Caco-2 (cell line): ENCODE data around the gene MSMP. TPM values are rescaled to one million over a fixed set of nuclear protein-coding genes. Genes with fewer than 3 reads are reported as not detected.

Source experiments
- BruUV-seq: library from RNA; stranded (reverse); fragments of 400-500 nt; replicated peaks from 2 replicates; lab custom pipeline; 2021; lab: Mats Ljungman, UMichigan
- CTCF ChIA-PET: fragments of 300-600 bp; sonication (Branson Sonifier 250); formaldehyde crosslinking; loops from one replicate; lab custom pipeline; 2022; ENCODE audit warnings: antibody characterized with exemption; lab: Charles Lee
- POLR2A ChIA-PET: fragments of 300-600 bp; sonication (Branson Sonifier 250); formaldehyde crosslinking; loops from one replicate; lab custom pipeline; 2022; ENCODE audit warnings: antibody characterized with exemption; lab: Charles Lee
- DNase-seq, 2 experiments: peaks; one replicate each; pipeline versions ENCODE4 v3.0.0 to v3.0.0-alpha.2; 2020 to 2022
- H3K27me3 ChIP-seq: replicated peaks from 2 replicates; pipeline ENCODE4 v1.6.0; 2011; ENCODE audit warnings: low read length; ENCODE audit not compliant: control insufficient read depth, insufficient read depth
- H3K36me3 ChIP-seq: 2 replicates; pipeline ENCODE4 v1.5.1; 2011; ENCODE audit warnings: low read length; ENCODE audit not compliant: control insufficient read depth, insufficient read depth
- H3K4me1 ChIP-seq: fragments of 250-450 bp; sonication (Bioruptor Pico); 2 replicates; pipeline ENCODE4 v1.5.1; 2020; ENCODE audit warnings: mild to moderate bottlenecking
- H3K4me3 ChIP-seq: 2 replicates; pipeline ENCODE4 v1.5.1; 2011; ENCODE audit warnings: low read depth, mild to moderate bottlenecking, control low read depth, low read length
- H3K9me3 ChIP-seq: fragments of 250-450 bp; sonication (Bioruptor Pico); 2 replicates; pipeline ENCODE4 v1.5.1; 2020; ENCODE audit warnings: mild to moderate bottlenecking, moderate library complexity
- H3K27ac Mint-ChIP-seq: one replicate; pipeline ENCODE4 v1.8.0; 2022; ENCODE audit warnings: mixed read lengths; ENCODE audit not compliant: unreplicated experiment
- H3K27me3 Mint-ChIP-seq: one replicate; pipeline ENCODE4 v1.8.0; 2022; ENCODE audit warnings: mixed read lengths; ENCODE audit not compliant: insufficient read depth, unreplicated experiment
- H3K36me3 Mint-ChIP-seq: one replicate; pipeline ENCODE4 v1.8.0; 2022; ENCODE audit warnings: mild to moderate bottlenecking, mixed read lengths; ENCODE audit not compliant: insufficient read depth, unreplicated experiment
- H3K4me1 Mint-ChIP-seq: one replicate; pipeline ENCODE4 v1.8.0; 2022; ENCODE audit warnings: low read depth, mixed read lengths; ENCODE audit not compliant: unreplicated experiment
- H3K4me3 Mint-ChIP-seq: one replicate; pipeline ENCODE4 v1.8.0; 2022; ENCODE audit warnings: mild to moderate bottlenecking, moderate library complexity, mixed read lengths; ENCODE audit not compliant: unreplicated experiment
- H3K9me3 Mint-ChIP-seq: one replicate; pipeline ENCODE4 v1.8.0; 2022; ENCODE audit warnings: mixed read lengths; ENCODE audit not compliant: unreplicated experiment
- intact Hi-C: fragments of 100-400 bp; cut with micrococcal nuclease; formaldehyde crosslinking; loops from one replicate; pipeline ENCODE4 v1.10.0; 2022; ENCODE audit not compliant: unreplicated experiment
- total RNA-seq: library from RNA; stranded (reverse); gene quantifications from 2 replicates; pipeline ENCODE4 v1.2.3, GENCODE V29; 2022
- TF ChIP-seq, protein P1 (sequence below), 2 experiments: fragments of 200-600 bp in 1 of 2; IDR thresholded peaks; 1 replicate in 1 of 2; 2 replicates in 1 of 2; pipeline versions ENCODE4 v1.5.1 to v1.8.0; 2011 to 2022; ENCODE audit warnings: antibody characterized with exemption in 1 of 2, control low read depth in 1 of 2, inconsistent platforms in 1 of 2, low read depth in 1 of 2, low read length in 1 of 2, mild to moderate bottlenecking in 1 of 2, moderate library complexity in 1 of 2; ENCODE audit not compliant: insufficient read depth in 1 of 2, severe bottlenecking in 1 of 2, unreplicated experiment in 1 of 2

Gene MSMP
- total RNA-seq, 1 experiment from 2014 or later = not detected

DNA sequence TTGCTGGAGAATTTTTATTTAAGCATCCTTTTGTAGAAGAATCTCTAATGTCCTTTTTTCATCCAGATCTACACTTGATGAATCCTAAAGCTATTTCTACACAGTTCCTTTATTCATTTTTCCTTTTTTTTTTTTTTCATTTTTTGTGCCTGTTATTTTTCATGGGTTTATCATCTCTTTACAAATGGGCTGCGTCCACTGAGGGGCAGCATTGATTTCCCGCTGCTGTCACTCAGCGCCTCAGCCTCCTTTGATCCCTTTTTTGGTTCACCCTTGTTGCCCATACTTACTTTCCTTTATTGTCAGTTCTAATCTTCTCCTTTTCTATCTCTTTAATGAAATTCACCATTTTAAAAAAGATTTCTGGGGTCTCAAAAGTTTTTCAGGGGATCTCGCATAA, 5.7 kb upstream of the MSMP start:
- DNase-seq = no peak
- no peaks in the 10 kb centered on the region for H3K27me3 Mint-ChIP-seq
- H3K4me1 Mint-ChIP-seq = peaks cover 14% of the 10 kb centered on the region
- POLR2A ChIA-PET = interaction anchor here (0.7 to 1.0 kb wide), 2 partner anchors 14 to 32 kb away, joined by 3 to 4 read pairs; no protein-coding TSS in a partner anchor
- Histone ChIP-seq H3K4me3 (no peak overlapping the region), H3K4me1 (peaks cover 5% of the 10 kb centered on the region; the same call in 1 of the 2 replicates), H3K9me3 (no peaks in the 10 kb centered on the region), H3K36me3 (no peaks in the 10 kb centered on the region), H3K27me3 (no peaks in the 10 kb centered on the region)
- TF ChIP-seq, protein P1, sequence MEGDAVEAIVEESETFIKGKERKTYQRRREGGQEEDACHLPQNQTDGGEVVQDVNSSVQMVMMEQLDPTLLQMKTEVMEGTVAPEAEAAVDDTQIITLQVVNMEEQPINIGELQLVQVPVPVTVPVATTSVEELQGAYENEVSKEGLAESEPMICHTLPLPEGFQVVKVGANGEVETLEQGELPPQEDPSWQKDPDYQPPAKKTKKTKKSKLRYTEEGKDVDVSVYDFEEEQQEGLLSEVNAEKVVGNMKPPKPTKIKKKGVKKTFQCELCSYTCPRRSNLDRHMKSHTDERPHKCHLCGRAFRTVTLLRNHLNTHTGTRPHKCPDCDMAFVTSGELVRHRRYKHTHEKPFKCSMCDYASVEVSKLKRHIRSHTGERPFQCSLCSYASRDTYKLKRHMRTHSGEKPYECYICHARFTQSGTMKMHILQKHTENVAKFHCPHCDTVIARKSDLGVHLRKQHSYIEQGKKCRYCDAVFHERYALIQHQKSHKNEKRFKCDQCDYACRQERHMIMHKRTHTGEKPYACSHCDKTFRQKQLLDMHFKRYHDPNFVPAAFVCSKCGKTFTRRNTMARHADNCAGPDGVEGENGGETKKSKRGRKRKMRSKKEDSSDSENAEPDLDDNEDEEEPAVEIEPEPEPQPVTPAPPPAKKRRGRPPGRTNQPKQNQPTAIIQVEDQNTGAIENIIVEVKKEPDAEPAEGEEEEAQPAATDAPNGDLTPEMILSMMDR (IDR thresholded peaks at IDR 0.05; ENCODE audit: insufficient read depth in 1 of 2, low read depth in 1 of 2, low read length in 1 of 2, severe bottlenecking in 1 of 2, unreplicated experiment in 1 of 2) = no peak
- no peak overlapping the region for H3K27ac Mint-ChIP-seq
- H3K4me3 Mint-ChIP-seq = no peak overlapping the region
- peaks cover 14% of the 10 kb centered on the region for H3K36me3 Mint-ChIP-seq
- BruUV-seq = no TSS peak
- intact Hi-C loops = no loop called here
- H3K9me3 Mint-ChIP-seq = no peaks in the 10 kb centered on the region
- CTCF ChIA-PET = no interaction called here

DNA sequence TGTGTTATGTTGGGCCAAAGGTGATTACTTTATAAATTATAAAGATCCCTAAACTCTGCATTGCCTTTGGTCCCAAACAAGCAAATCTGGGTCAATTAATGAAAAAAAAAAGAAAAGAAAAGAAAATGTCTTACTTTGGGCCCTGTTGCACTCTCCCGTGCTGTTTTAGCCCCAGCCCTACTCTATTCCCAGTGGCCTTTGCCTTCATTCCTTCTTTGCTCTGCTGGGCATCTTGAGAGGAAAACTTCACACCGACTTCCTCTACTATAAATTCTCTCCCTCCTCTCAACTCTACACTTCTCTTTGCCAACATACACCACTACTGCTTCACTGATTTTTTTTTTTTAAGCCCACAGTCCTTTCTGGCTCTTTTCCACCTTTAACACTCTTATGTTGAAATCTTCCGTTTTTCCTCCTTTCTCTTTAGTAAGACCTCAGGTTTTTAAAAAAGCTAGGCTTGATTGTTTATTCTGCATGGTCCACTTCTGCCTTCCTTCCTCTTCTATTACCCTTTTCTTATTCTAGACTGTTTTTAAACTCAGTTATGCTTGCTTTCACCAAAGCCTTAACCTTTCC, 4.5 kb upstream of the MSMP start:
- Mint-ChIP-seq H3K27ac (no peak overlapping the region), H3K36me3 (peaks cover 14% of the 10 kb centered on the region), H3K4me1 (peaks cover 14% of the 10 kb centered on the region), H3K4me3 (peak overlapping the region; percentile 20), H3K27me3 (no peaks in the 10 kb centered on the region), H3K9me3 (no peaks in the 10 kb centered on the region)
- TF ChIP-seq, protein P1 (IDR thresholded peaks at IDR 0.05; ENCODE audit: insufficient read depth in 1 of 2, low read depth in 1 of 2, low read length in 1 of 2, severe bottlenecking in 1 of 2, unreplicated experiment in 1 of 2) = no peak
- H3K36me3 ChIP-seq = no peaks in the 10 kb centered on the region
- no peaks in the 10 kb centered on the region for H3K27me3 ChIP-seq
- H3K4me3 ChIP-seq = no peak overlapping the region
- DNase-seq = no peak
- ChIA-PET CTCF (interaction anchor here (0.7 kb wide), 1 partner anchor 32 kb away, joined by 7 read pairs; no protein-coding TSS in a partner anchor), POLR2A (no interaction called here)
- intact Hi-C loops = no loop called here
- no peaks in the 10 kb centered on the region for H3K9me3 ChIP-seq
- H3K4me1 ChIP-seq = peaks cover 5% of the 10 kb centered on the region; the same call in 1 of the 2 replicates
- no TSS peak for BruUV-seq

DNA sequence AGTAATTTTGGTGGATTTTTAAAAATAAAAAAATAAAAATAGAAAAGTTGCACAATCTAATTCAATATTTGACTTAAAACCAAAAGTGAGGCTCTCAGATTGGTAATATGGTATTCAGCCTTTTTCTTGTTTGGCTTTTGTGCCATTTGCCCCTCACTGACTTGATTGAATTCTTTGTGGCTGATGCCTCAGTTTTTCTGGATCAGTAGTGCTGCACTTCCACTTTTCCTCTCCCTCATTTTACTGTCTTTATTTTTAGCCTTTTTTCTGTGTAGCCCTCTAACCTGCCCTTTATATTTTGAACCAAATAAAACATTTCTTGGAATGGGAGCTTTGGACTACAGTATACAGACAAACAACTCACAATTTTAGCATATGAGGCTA, 3.8 kb upstream of the MSMP start:
- Histone ChIP-seq H3K9me3 (no peaks in the 10 kb centered on the region), H3K4me3 (peak overlapping the region; percentile 59), H3K36me3 (no peaks in the 10 kb centered on the region), H3K27me3 (no peaks in the 10 kb centered on the region), H3K4me1 (peaks cover 5% of the 10 kb centered on the region; the same call in 1 of the 2 replicates)
- intact Hi-C loops = no loop called here
- peaks cover 16% of the 10 kb centered on the region for H3K36me3 Mint-ChIP-seq
- peak overlapping the region; percentile 81 for H3K27ac Mint-ChIP-seq
- H3K4me1 Mint-ChIP-seq = peaks cover 14% of the 10 kb centered on the region
- peak overlapping the region; percentile 80 for H3K4me3 Mint-ChIP-seq
- ChIA-PET POLR2A (no interaction called here), CTCF (no interaction called here)
- H3K27me3 Mint-ChIP-seq = no peaks in the 10 kb centered on the region
- no peaks in the 10 kb centered on the region for H3K9me3 Mint-ChIP-seq
- no peak for DNase-seq
- BruUV-seq = TSS peak; percentile 16
- TF ChIP-seq, protein P1 (IDR thresholded peaks at IDR 0.05; ENCODE audit: insufficient read depth in 1 of 2, low read depth in 1 of 2, low read length in 1 of 2, severe bottlenecking in 1 of 2, unreplicated experiment in 1 of 2) = no peak
